GM23338 (cell line): ENCODE results near the gene CFI. TPM values are rescaled to one million over a fixed set of nuclear protein-coding genes. Genes with fewer than 3 reads are reported as not detected.

Source experiments
- ATAC-seq: fragments of 200-7000 bp; cut with Tn5 transposase; 3 replicates; pipeline ENCODE4 v1.9.1; 2020
- DNase-seq: peaks from one replicate; pipeline ENCODE4 v3.0.0-alpha.2; 2015; ENCODE audit warnings: low spot score
- H2AFZ ChIP-seq: fragments of 200-600 bp; sonication (generic); 2 replicates; pipeline ENCODE4 v1.8.0; 2016; ENCODE audit warnings: antibody characterized with exemption, mild to moderate bottlenecking, moderate library complexity
- H3F3A ChIP-seq: fragments of 200-600 bp; sonication (generic); replicated peaks from 2 replicates; pipeline ENCODE4 v1.8.0; 2017; ENCODE audit warnings: antibody characterized with exemption, mixed run types, low read depth
- H3K27ac ChIP-seq: fragments of 200-600 bp; sonication (generic); 2 replicates; pipeline ENCODE4 v1.6.1; 2016; ENCODE audit warnings: low read depth
- H3K27me3 ChIP-seq: fragments of 200-600 bp; sonication (generic); 2 replicates; pipeline ENCODE4 v1.8.0; 2016; ENCODE audit warnings: mild to moderate bottlenecking, mixed run types, moderate library complexity; ENCODE audit not compliant: insufficient read depth
- H3K36me3 ChIP-seq: fragments of 200-600 bp; sonication (generic); 2 replicates; pipeline ENCODE4 v1.8.0; 2016; ENCODE audit warnings: mild to moderate bottlenecking; ENCODE audit not compliant: insufficient read depth
- H3K4me1 ChIP-seq: fragments of 200-600 bp; sonication (generic); 2 replicates; pipeline ENCODE4 v1.8.0; 2016; ENCODE audit warnings: mild to moderate bottlenecking, moderate library complexity; ENCODE audit not compliant: insufficient read depth
- H3K4me2 ChIP-seq: fragments of 200-600 bp; sonication (generic); 2 replicates; pipeline ENCODE4 v1.7.1; 2017; ENCODE audit warnings: mixed run types
- H3K4me3 ChIP-seq: fragments of 200-600 bp; sonication (generic); 2 replicates; pipeline ENCODE4 v1.6.1; 2016; ENCODE audit warnings: mixed run types
- H3K79me2 ChIP-seq: fragments of 200-600 bp; sonication (generic); replicated peaks from 2 replicates; pipeline ENCODE4 v1.8.0; 2017; ENCODE audit warnings: mild to moderate bottlenecking; ENCODE audit not compliant: insufficient read depth
- H3K9me2 ChIP-seq: fragments of 200-600 bp; sonication (generic); 2 replicates; pipeline ENCODE4 v1.8.0; 2017; ENCODE audit not compliant: insufficient read depth
- H4K20me1 ChIP-seq: fragments of 200-600 bp; sonication (generic); replicated peaks from 2 replicates; pipeline ENCODE4 v1.8.0; 2017; ENCODE audit warnings: mild to moderate bottlenecking; ENCODE audit not compliant: insufficient read depth
- H3K27ac Mint-ChIP-seq: 2 replicates; pipeline ENCODE4 v1.8.0; 2020; ENCODE audit warnings: inconsistent platforms, mild to moderate bottlenecking, moderate library complexity, mixed read lengths
- H3K27me3 Mint-ChIP-seq: 3 replicates; pipeline ENCODE4 v1.8.0; 2022; ENCODE audit warnings: low read depth, mild to moderate bottlenecking, moderate library complexity, mixed read lengths, inconsistent platforms; ENCODE audit not compliant: insufficient read depth, poor library complexity
- H3K36me3 Mint-ChIP-seq: 3 replicates; pipeline ENCODE4 v1.8.0; 2021; ENCODE audit warnings: low read depth, mild to moderate bottlenecking, inconsistent platforms, moderate library complexity, mixed read lengths
- H3K4me1 Mint-ChIP-seq: 3 replicates; pipeline ENCODE4 v1.8.0; 2020; ENCODE audit warnings: mild to moderate bottlenecking, inconsistent platforms, mixed read lengths
- H3K4me3 Mint-ChIP-seq: 3 replicates; pipeline ENCODE4 v1.8.0; 2021; ENCODE audit warnings: moderate library complexity, mild to moderate bottlenecking, inconsistent platforms, mixed read lengths
- H3K9me3 Mint-ChIP-seq: 3 replicates; pipeline ENCODE4 v1.8.0; 2020; ENCODE audit warnings: moderate library complexity, mild to moderate bottlenecking, inconsistent platforms, mixed read lengths
- CREB1 ChIP-seq: fragments of 250-450 bp; sonication (Bioruptor Pico); IDR thresholded peaks from 2 replicates; pipeline ENCODE4 v1.5.0; 2020; ENCODE audit warnings: low read depth, mild to moderate bottlenecking, moderate library complexity
- EZH2 ChIP-seq: fragments of 200-600 bp; sonication (generic); IDR thresholded peaks from one replicate; pipeline ENCODE4 v1.8.0; 2017; ENCODE audit warnings: antibody characterized with exemption, mild to moderate bottlenecking, low read depth; ENCODE audit not compliant: unreplicated experiment
- ZNF462 ChIP-seq: fragments of 250-450 bp; sonication (Bioruptor Pico); IDR thresholded peaks from 2 replicates; pipeline ENCODE4 v1.5.0; 2020; ENCODE audit warnings: mild to moderate bottlenecking, moderate library complexity
- polyA plus RNA-seq: library from polyadenylated mRNA; unstranded; fragments of >200 nt; fragmentation: Nextera tagmentation; extraction: Ambion mirVana; gene quantifications from 2 replicates; pipeline ENCODE4 v1.2.1, GENCODE V29; 2016
- total RNA-seq: library from RNA; depleted of rRNA; stranded (reverse); fragments of >200 nt; shearing (Covaris generic); gene quantifications from 2 replicates; pipeline ENCODE4 v1.2.3, GENCODE V29; 2014
- TF ChIP-seq, protein P1 (sequence below): IDR thresholded peaks from one replicate; pipeline ENCODE4 v1.6.1; 2018; ENCODE audit warnings: antibody characterized with exemption; ENCODE audit not compliant: unreplicated experiment

CFI gene
- total and polyA plus RNA-seq, 2 experiments from 2014 or later = not detected

- TF ChIP-seq ZNF462 (CRISPR knock-in tag) (no peak), EZH2 (no peak), CREB1 (CRISPR knock-in tag) (no peak)
Observed at GRCh38 chr4:109749388-109750082, 52.3 kb downstream of the CFI start (continued).

- peaks cover 5% of the 10 kb centered on the region; the same call in 2 of the 3 replicates for H3K4me1 Mint-ChIP-seq
- H4K20me1 ChIP-seq = no peaks in the 10 kb centered on the region
- DNase-seq = no peak
- no peaks in the 10 kb centered on the region for H3K27me3 Mint-ChIP-seq
- no peaks in the 10 kb centered on the region for H3K36me3 Mint-ChIP-seq
- H3K27ac Mint-ChIP-seq = no peak overlapping the region
- H3K4me3 ChIP-seq = no peak overlapping the region
- no peak for TF ChIP-seq ZNF462 (CRISPR knock-in tag)
- TF ChIP-seq, protein P1, sequence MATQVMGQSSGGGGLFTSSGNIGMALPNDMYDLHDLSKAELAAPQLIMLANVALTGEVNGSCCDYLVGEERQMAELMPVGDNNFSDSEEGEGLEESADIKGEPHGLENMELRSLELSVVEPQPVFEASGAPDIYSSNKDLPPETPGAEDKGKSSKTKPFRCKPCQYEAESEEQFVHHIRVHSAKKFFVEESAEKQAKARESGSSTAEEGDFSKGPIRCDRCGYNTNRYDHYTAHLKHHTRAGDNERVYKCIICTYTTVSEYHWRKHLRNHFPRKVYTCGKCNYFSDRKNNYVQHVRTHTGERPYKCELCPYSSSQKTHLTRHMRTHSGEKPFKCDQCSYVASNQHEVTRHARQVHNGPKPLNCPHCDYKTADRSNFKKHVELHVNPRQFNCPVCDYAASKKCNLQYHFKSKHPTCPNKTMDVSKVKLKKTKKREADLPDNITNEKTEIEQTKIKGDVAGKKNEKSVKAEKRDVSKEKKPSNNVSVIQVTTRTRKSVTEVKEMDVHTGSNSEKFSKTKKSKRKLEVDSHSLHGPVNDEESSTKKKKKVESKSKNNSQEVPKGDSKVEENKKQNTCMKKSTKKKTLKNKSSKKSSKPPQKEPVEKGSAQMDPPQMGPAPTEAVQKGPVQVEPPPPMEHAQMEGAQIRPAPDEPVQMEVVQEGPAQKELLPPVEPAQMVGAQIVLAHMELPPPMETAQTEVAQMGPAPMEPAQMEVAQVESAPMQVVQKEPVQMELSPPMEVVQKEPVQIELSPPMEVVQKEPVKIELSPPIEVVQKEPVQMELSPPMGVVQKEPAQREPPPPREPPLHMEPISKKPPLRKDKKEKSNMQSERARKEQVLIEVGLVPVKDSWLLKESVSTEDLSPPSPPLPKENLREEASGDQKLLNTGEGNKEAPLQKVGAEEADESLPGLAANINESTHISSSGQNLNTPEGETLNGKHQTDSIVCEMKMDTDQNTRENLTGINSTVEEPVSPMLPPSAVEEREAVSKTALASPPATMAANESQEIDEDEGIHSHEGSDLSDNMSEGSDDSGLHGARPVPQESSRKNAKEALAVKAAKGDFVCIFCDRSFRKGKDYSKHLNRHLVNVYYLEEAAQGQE = no peak
- no peaks in the 10 kb centered on the region for H3K79me2 ChIP-seq
- no peaks in the 10 kb centered on the region for H3K27me3 ChIP-seq
- no peak overlapping the region for H2AFZ ChIP-seq
- no peaks in the 10 kb centered on the region for H3K9me3 Mint-ChIP-seq
- H3K27ac ChIP-seq = no peak overlapping the region
- no peak overlapping the region for H3K4me3 Mint-ChIP-seq
- H3K36me3 ChIP-seq = no peaks in the 10 kb centered on the region
- ATAC-seq = no peak
- H3F3A ChIP-seq = no peaks in the 10 kb centered on the region
- no peaks in the 10 kb centered on the region for H3K4me1 ChIP-seq
- no peaks in the 10 kb centered on the region for H3K9me2 ChIP-seq
- no peak overlapping the region for H3K4me2 ChIP-seq
Observed at GRCh38 chr4:109748114-109748513, 53.7 kb downstream of the CFI start.
